Hindlimb muscle (tissue), 1 donor: Measurements from ENCODE around the gene KRT20. TPM values are rescaled to one million over a fixed set of nuclear protein-coding genes. Genes with fewer than 3 reads are reported as not detected.
"Not testable (repeated sequence)": the region's sequence is repeated elsewhere in the genome, so short reads cannot be mapped to it uniquely, and the experiment has no call there.

Experiments used
- DNase-seq: peaks from one replicate; pipeline ENCODE4 v3.0.0-alpha.2; 2013
- polyA plus RNA-seq: library from polyadenylated mRNA; unstranded; fragments of 120-200 nt; gene quantifications from one replicate; pipeline ENCODE4 v1.2.1, GENCODE V29; 2013; ENCODE audit not compliant: insufficient read length

The KRT20 gene
- polyA plus RNA-seq, 1 donor, result not detected

GRCh38 chr17:40896916-40897455, 11.9 kb upstream of the KRT20 start:
- no peak for DNase-seq

- no peak for DNase-seq
Observed at GRCh38 chr17:40895106-40895730, 10.2 kb upstream of the KRT20 start.

- DNase-seq, result no peak
Observed at GRCh38 chr17:40888196-40888720, 3.2 kb upstream of the KRT20 start.

- no peak for DNase-seq
Observed at GRCh38 chr17:40886090-40886489, 1.0 kb upstream of the KRT20 start.

GRCh38 chr17:40883626-40884334, 1.3 kb downstream of the KRT20 start:
- DNase-seq, result no peak

GRCh38 chr17:40883031-40883430, 2.0 kb downstream of the KRT20 start:
- DNase-seq, result no peak

GRCh38 chr17:40879026-40879425, 6.0 kb downstream of the KRT20 start:
- no peak for DNase-seq

- DNase-seq, result no peak
Observed at GRCh38 chr17:40878044-40878443, 7.0 kb downstream of the KRT20 start.

- DNase-seq, result no peak
Observed at GRCh38 chr17:40873801-40874200, 11.2 kb downstream of the KRT20 start.

- DNase-seq, result no peak
Observed at GRCh38 chr17:40873255-40873654, 11.8 kb downstream of the KRT20 start.

GRCh38 chr17:40872416-40872815, 12.6 kb downstream of the KRT20 start:
- DNase-seq, result no peak

GRCh38 chr17:40871316-40871715, 13.7 kb downstream of the KRT20 start:
- no peak for DNase-seq

GRCh38 chr17:40870136-40870535, 14.9 kb downstream of the KRT20 start:
- DNase-seq, result no peak

- DNase-seq, result no peak
Observed at GRCh38 chr17:40866838-40867237, 18.2 kb downstream of the KRT20 start, which contains the start of gene KRT12. Gene KRT12, minus strand, starts transcription at chr17:40867223. Its CDS starts 37 bp downstream, at chr17:40867186.

GRCh38 chr17:40864661-40865390, 20.2 kb downstream of the KRT20 start:
- no peak for DNase-seq

GRCh38 chr17:40862985-40863733, 21.9 kb downstream of the KRT20 start:
- DNase-seq, result no peak

- DNase-seq, result no peak
Observed at GRCh38 chr17:40859536-40859935, 25.5 kb downstream of the KRT20 start.

- DNase-seq, result not testable (repeated sequence)
Observed at GRCh38 chr17:40858667-40859066, 26.4 kb downstream of the KRT20 start.

GRCh38 chr17:40857535-40857934, 27.5 kb downstream of the KRT20 start:
- DNase-seq, result peak; percentile 43

GRCh38 chr17:40854175-40854814, 30.7 kb downstream of the KRT20 start:
- no peak for DNase-seq

GRCh38 chr17:40852364-40852763, 32.7 kb downstream of the KRT20 start:
- no peak for DNase-seq
